IPS-18c (cell line): ENCODE results near the gene ANKRD44.

Experiments used
- H3K4me3 ChIP-seq: 2 replicates; pipeline ENCODE4 v1.7.0; 2013; ENCODE audit warnings: low read depth, mild to moderate bottlenecking, low read length, moderate library complexity; ENCODE audit not compliant: insufficient read depth
- H3K9me3 ChIP-seq: one replicate; pipeline ENCODE4 v1.6.1; 2013; ENCODE audit warnings: mild to moderate bottlenecking, low read length, moderate library complexity; ENCODE audit not compliant: control insufficient read depth, insufficient read depth

Gene ANKRD44

DNA sequence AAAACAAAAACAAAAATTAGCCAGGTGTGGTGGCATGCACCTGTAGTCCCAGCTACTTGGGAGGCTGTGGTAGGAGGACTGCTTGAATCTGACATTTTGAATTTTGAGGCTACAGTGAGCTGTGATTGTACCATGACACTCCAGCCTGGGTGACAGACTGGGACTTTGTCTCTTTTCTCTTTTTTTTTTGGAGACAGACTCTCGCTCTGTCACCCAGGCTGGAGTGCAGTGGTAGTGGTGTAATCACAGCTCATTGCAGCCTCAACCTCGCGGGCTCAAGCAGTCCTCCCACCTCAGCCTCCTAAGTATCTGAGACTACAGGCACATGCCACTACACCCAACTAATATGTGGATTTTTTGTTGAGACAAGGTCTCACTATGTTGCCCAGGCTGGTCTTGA, 35.6 kb downstream of the ANKRD44 start:
- H3K9me3 ChIP-seq, result no peaks in the 10 kb centered on the region
- no peak overlapping the region for H3K4me3 ChIP-seq

DNA sequence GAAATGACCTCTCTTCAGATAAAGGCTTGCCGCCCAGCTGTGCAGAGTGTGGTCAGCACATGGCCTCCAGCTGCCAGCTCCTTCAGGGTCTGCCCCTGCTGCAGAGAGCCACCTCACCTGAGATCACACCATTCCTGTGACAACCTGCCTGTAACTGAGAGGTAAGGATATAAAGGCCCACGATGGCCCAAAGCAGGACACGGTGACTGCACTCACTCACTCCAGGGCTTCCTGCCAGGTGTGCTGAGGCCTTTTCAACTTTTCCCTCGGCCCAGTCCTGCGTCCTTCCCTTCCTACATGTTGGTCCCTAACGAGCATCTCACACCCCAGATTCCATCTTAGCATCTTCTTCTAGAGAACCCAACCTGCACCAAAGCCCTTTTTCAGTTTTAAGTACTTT, 36.2 kb downstream of the ANKRD44 start:
- Histone ChIP-seq H3K9me3 (no peaks in the 10 kb centered on the region), H3K4me3 (no peak overlapping the region)

DNA sequence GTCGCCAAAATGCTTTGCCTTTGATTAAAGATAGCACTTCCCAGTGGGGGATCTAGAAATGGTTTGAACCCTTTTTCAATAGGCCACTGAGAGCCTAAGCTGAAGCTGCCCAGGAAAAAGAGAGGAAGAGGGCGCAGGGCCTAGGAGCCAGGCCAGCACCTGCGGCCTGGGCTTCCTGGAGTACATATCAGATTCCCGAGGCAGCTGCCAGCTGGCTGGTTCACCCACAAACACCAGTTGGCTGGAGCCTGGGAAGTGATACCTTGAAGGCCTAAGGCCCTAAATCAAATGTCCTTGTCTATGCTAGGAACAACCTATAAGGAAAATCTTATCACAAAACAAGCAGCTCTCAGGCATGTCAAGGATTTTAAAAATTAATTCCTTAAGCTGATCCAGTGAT, 37.1 kb downstream of the ANKRD44 start:
- no peak overlapping the region for H3K4me3 ChIP-seq
- H3K9me3 ChIP-seq, result no peaks in the 10 kb centered on the region

DNA sequence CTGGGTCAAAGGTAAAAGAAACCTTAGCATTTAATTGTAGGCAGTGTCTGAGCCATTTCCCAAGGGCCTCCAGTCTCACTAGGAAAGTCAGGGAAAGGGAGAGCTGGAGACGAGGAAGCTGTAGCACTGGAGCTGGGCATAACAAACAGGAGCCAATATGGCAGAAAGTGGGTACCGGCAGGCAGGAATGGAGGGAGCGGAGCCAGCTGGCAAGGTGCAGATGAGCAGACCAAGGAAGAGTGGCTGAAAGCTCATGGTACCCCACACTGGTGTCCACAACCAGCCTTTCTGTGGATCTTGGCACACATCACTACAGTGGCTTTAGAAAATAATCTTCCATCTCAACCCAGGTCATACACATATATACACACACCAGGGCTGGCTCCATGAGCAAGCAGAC, 40.0 kb downstream of the ANKRD44 start:
- no peaks in the 10 kb centered on the region for H3K9me3 ChIP-seq

DNA sequence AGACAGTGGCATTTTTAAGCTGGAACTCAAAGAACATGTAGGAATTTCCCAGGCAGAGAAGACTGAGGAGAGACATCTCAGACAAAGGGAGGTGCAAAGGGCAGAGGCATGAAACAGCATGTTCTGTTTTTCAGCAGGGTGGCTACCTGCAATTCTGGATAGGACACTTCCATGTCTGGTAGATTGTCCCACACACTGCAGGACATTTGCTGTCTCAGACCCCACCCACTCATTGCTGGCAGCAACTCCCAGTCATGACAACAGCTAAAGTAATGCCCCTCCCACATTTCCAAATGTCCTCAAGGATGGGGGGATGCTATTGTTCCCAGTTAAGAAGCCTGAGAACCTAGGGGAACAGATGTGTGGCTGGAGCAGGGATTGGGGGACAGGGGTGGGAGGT, 40.8 kb downstream of the ANKRD44 start:
- Histone ChIP-seq H3K9me3 (no peaks in the 10 kb centered on the region), H3K4me3 (no peak overlapping the region)

More for the DNA sequence above, 40.0 kb downstream of the ANKRD44 start:
- H3K4me3 ChIP-seq, result no peak overlapping the region

DNA sequence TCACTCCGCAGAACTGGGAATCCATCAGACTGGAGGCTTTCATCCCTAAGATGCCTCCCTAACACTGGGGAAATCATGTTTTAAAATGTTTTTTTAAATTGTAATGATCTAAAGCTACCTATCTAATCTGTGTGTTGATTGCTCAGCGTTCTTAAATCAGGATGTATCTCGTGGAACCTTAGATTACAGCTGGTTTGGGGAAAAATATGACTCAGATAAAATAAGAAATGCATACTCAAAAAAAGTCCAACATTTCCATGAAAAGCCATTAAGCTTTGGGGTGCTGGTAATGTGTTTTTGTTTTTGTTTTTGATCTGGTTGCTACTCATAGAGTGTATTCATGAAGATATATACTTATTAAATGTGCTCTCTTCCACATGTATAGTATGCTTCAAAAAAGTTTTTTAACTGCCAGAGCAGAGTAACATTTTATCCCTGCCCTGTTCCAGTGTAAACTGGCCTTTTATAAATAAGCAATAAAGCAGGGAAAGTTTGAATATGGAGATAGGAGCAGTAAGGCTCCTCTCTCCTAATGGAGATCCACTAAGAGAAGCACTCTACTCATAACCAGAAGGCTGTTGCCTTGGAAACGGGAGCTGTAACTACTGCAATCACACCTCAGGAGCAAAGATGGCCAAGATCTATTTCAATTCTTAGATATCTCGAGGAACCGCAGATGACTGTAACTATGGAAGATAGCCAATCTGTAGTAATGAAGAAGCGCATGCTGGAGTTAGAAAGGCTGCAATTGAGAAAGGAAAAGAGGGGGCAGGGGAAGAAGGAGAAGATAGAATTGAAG, 41.6 kb downstream of the ANKRD44 start:
- H3K4me3 ChIP-seq, result no peak overlapping the region

DNA sequence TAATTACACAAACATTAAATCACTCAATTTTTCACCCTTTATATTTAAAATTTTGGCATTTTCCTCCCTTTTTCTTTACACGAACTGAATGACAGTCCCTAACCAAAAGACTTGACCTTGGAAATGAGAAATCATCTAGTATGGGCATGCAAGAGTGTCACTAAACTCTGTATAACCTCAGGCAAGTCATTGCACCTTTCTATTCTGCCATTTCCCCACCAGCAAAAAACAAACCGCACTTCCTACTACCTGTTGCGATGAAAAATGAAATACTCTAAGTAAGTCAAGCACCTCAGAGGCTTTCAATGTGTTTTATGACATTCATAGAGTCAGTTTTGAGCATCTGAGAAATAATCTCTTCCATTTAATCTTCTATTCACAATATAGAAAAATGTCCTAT, 44.1 kb downstream of the ANKRD44 start:
- Histone ChIP-seq H3K4me3 (no peak overlapping the region), H3K9me3 (no peaks in the 10 kb centered on the region)

More for the DNA sequence above, 41.6 kb downstream of the ANKRD44 start:
- no peaks in the 10 kb centered on the region for H3K9me3 ChIP-seq

DNA sequence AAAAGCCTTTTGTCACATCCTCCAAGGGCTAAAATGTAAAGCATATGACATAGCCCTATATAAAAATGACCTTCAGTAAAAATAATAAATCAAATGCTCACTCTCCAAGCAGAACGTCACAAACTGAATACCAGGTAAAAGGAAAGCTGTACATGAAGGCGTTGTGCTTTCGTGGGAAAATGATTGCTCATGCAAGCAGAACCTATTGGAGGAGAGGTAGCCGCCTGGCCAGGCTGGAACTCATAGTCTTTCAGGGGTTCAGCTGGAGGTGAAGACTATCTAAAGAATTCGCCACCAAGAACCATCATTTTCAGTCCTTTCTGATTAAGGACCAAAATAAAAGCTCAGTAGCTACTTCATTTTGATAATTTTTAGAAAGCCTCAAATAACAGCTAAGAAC, 44.7 kb downstream of the ANKRD44 start:
- Histone ChIP-seq H3K4me3 (no peak overlapping the region), H3K9me3 (no peaks in the 10 kb centered on the region)

DNA sequence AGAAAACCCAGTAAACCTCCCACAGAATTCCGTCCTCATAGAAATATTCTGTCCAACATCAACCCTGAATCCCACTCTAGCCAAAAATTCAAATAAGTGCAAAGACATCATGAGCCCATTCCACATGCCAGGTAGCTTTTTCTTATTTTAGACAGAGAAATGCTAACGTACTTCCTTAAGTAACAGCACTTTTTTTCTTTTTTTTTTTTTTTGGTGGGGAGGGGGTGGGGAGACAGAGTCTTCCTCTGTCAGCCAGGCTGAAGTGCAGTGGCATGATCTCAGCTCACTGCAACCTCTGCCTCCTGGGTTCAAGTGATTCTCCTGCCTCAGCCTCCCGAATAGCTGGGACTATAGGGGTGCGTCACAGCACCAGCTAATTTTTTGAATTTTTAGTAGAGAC, 45.5 kb downstream of the ANKRD44 start:
- Histone ChIP-seq H3K4me3 (no peak overlapping the region), H3K9me3 (no peaks in the 10 kb centered on the region)

DNA sequence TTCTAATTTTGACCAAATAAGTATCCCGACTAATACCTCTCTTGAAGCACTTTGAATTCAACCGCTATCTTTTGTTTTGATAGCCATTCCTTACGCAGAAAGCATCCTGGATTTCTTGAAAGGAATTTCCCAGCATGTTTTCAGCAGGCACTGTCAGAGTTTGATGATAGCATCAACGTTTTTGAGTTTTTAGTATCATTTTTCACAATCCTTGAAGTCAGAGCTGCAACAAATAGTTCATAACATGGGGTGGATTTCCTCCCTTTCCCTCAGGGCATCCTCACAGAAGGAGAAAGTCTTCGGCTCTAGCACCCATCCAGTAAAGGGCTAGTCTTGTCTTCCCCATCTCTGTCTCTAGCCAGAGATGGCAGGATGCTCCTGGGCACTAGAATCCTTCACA, 46.2 kb downstream of the ANKRD44 start:
- H3K9me3 ChIP-seq, result no peaks in the 10 kb centered on the region
- H3K4me3 ChIP-seq, result no peak overlapping the region

DNA sequence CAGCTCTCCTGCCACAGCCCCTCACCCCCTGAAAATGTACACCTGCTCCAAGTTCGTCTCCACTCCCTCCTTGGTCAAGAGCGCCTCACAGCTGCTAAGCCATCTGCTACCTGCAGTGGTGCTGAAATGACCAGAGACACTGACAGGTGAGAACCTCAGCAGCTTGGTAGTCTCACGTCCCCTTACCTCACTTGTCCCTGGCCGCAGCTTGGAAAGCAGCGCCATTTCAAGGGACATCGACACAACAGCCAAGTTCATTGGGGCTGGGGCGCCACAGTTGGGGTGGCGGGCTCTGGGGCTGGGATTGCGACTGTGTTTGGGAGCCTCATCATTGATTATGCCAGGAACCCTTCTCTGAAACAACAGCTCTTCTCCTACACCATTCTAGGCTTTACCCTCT, 47.5 kb downstream of the ANKRD44 start:
- H3K9me3 ChIP-seq, result no peaks in the 10 kb centered on the region
- no peak overlapping the region for H3K4me3 ChIP-seq

DNA sequence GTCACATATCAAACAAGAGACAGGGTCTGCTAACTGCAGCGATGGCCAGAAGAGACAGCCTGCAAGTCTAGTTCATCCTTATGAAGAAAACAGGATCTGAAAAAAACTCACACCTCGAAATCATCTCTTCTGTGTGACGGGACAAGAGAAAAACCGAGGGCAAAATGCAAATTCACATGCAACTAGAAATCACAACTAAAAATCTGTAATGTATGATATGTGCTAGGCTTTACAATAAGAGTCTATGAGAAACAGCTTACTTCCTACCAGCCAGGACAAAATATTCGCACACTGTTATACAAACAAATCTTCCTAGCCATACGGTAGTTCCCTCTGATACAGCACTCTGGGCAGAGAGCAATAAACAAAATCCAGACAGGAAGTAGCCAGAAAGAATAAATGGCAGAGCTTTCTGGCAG, 48.8 kb downstream of the ANKRD44 start:
- H3K4me3 ChIP-seq, result no peak overlapping the region
- no peaks in the 10 kb centered on the region for H3K9me3 ChIP-seq

DNA sequence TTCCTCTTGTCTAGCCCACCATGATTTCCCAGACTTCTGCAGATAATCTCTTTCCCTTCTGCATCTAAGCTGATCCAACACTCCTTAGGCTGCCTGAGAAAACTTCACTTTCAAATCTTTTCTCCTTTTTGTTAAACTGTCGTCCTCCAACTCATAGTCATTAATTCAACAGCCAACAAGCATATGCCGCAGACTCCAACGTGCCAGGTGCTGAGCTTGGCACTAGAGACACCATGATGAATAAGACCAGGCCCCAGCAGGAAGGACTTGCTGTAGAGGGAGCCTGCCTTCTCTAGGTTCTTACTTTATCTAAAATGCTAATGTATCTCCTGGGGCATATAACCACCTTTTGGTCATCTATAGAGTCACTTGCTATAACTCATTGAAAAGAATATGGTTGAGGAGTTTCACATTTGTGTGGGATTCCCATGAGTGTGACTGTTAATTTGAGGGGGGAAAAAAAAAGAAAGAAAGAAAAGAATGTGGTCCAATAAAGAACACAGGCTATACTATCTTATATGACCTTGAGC, 51.0 kb downstream of the ANKRD44 start:
- H3K4me3 ChIP-seq, result no peak overlapping the region
- H3K9me3 ChIP-seq, result no peaks in the 10 kb centered on the region

DNA sequence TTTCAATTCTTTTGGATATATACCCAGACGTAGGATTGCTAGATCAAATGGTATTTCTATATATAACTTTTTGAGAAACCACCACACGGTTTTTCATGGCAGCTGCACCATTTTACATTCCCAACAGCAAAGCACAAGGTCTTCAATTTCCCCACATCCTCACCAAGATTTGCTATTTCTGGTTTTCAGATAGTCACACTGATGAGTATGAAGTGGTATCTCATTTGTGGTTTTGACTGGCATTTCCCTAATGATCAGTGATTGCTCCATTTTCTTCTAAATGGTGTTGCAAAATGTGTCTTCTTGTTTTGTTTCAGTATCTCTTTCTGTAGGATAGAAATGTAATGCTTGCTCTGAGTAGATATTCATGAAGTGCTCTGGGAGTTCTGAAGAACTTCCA, 52.0 kb downstream of the ANKRD44 start:
- Histone ChIP-seq H3K9me3 (no peaks in the 10 kb centered on the region), H3K4me3 (no peak overlapping the region)

DNA sequence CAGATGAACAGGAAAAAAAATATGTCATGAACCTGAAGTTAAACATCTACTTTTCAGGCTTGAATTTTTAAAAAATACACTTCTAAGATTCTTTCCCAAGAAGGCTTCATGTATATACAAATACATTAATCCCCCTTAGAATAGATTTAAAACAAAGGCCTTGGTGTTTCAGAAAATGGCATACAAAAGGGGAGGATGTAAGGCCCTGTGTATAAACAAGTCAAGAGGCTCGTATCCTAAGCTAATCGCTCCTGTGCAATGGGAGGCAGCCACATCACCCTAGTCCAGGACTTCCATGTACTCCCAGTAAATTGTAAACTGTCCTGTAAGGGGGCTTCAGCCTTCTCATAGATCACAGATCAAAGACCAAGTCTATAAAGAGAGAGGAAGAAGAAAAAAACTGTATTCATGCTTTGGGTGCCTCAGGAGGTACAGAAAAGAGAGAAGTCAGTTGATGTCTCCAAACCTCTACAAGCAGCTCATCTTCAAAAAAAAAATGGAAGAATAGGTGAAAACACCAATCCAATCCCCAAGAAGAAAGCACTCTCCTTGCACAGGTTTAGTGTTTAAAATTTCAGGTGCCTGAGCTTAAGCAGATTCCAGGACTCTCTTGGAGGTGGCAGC, 53.9 kb downstream of the ANKRD44 start:
- Histone ChIP-seq H3K9me3 (no peaks in the 10 kb centered on the region), H3K4me3 (no peak overlapping the region)

DNA sequence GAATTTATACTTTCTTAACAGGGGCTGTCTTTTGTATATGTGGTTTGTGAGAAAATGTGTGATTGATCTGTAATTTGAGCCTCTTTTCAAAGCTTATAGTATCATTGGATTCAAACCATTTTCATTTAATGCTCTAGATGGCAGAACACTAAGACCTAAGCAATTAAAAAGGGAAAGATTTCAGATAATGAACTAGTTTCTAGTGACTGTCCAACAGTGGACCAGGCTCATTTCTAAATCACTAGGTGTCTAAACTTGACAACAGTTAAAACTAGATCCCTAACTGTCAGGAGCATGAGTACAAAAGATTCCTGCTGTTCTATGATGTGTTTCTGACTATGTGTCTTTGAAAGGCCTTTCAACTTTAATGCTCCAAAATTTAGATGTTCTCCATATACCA, 54.6 kb downstream of the ANKRD44 start:
- H3K4me3 ChIP-seq, result no peak overlapping the region
- no peaks in the 10 kb centered on the region for H3K9me3 ChIP-seq

DNA sequence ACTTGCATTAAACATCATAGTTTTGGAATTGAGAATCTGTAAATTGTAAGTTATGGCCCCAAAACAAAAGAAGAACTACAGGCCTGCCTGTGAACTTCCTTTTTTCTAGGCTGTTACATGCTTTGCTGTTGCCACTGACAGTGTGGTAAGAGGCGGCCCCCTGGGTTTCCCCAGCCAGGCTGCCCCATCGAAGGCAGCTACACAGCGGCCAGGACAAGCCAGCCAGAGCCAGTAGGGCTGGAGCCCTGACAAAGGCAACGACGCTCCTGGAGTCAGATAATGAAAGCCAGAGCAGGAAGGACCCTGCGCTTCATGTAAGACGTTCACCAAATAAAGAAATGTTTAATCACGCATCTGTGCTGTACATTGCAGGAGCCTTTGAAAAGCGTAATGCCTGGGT, 55.0 kb downstream of the ANKRD44 start:
- H3K9me3 ChIP-seq, result no peaks in the 10 kb centered on the region
- H3K4me3 ChIP-seq, result no peak overlapping the region

DNA sequence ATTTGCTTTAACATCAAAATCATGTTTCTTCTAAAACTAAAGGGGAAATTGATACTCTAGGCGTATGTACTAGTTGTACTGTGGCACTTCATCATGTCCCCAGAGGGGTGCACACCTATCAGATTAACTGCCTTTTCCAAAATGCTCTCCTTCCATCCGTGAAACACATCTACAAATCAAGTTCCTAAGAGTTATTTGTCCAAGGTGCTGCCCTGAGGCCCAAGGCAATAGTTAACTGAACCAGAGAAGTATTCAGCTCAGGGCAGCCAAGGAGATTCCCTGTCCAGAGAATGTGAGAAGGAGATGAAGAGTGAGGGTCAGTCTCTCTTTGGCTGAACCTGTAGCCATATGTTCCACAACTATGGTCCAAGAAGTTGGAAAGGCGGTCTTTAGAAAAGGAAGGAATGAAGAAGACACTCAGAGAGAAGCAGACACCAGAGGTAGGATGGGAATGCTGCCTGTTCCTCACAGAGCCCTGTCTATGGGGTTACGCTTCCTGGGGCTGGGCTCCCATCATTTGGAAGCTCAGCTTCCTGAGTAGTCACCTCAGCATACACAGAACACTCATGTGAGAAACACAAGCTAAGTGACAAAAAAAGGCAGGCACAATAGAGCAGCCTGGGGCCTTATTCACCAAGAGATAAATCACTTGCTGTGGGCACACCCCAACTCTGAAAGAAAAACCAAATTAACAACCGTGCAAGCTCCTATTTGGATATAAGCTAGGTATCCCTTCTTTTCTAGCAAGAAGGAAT, 55.6 kb downstream of the ANKRD44 start:
- no peaks in the 10 kb centered on the region for H3K9me3 ChIP-seq

More for the DNA sequence above, 55.6 kb downstream of the ANKRD44 start:
- no peak overlapping the region for H3K4me3 ChIP-seq
